Progenitor cell of endocrine pancreas (in vitro differentiated cells): ENCODE results near the gene WFIKKN2. TPM values are rescaled to one million over a fixed set of nuclear protein-coding genes. Genes with fewer than 3 reads are reported as not detected.

Experiments used
- DNase-seq: peaks from one replicate; pipeline ENCODE4 v3.0.0; 2021; ENCODE audit warnings: low spot score; ENCODE audit not compliant: unreplicated experiment
- H3K27ac Mint-ChIP-seq: 2 replicates; pipeline ENCODE4 v1.8.0; 2021; ENCODE audit warnings: mild to moderate bottlenecking, moderate library complexity, mixed read lengths
- H3K27me3 Mint-ChIP-seq: 2 replicates; pipeline ENCODE4 v1.8.0; 2021; ENCODE audit warnings: mixed read lengths
- H3K36me3 Mint-ChIP-seq: 2 replicates; pipeline ENCODE4 v1.8.0; 2022; ENCODE audit warnings: mixed read lengths; ENCODE audit not compliant: insufficient read depth
- H3K4me1 Mint-ChIP-seq: 2 replicates; pipeline ENCODE4 v1.8.0; 2021; ENCODE audit warnings: low read depth, mixed read lengths
- H3K4me3 Mint-ChIP-seq: 2 replicates; pipeline ENCODE4 v1.8.0; 2021; ENCODE audit warnings: low read depth, mild to moderate bottlenecking, moderate library complexity, mixed read lengths
- H3K9me3 Mint-ChIP-seq: 2 replicates; pipeline ENCODE4 v1.8.0; 2021; ENCODE audit warnings: low read depth, mixed read lengths
- CTCF ChIP-seq: fragments of 200-600 bp; sonication (generic); IDR thresholded peaks from one replicate; pipeline ENCODE4 v1.5.0; 2021; ENCODE audit warnings: antibody characterized with exemption, mild to moderate bottlenecking; ENCODE audit not compliant: unreplicated experiment
- total RNA-seq: library from RNA; stranded (reverse); gene quantifications from 2 replicates; pipeline ENCODE4 v1.2.1, GENCODE V29; 2021

Gene WFIKKN2
- total RNA-seq, 1 donor from 2014 or later = not detected

DNA sequence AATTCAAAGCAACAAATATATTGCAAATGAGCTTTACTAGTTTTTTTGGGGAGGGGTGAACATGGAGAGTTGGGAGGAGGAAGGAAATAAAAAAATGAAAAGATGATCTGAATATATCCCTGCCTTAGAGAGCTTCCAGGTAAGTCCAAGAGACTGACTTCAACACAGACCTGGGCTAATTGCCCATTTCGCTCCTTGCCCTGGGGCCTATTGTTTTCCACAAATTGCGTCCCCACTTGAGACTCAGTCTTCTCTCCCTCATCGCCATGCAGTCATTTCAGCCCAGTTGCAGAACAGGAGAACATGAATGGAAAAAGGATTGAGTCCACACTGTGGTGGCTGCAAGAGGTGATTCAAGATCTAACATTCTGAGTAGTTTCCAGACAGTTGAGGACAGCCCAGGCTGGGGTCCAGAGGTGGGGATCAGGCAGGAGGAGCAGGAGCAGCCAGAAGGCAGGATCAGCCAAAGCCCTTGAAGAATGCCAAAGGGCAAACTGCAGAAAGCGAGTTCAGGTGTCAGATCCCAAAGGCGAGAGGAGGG, 52.4 kb downstream of the WFIKKN2 start:
- no peak for TF ChIP-seq CTCF
- no peaks in the 10 kb centered on the region for H3K36me3 Mint-ChIP-seq
- H3K27ac Mint-ChIP-seq = peak overlapping the region; percentile 33
- no peak overlapping the region for H3K4me3 Mint-ChIP-seq
- no peaks in the 10 kb centered on the region for H3K9me3 Mint-ChIP-seq
- DNase-seq = no peak
- no peaks in the 10 kb centered on the region for H3K27me3 Mint-ChIP-seq
- H3K4me1 Mint-ChIP-seq = peaks cover 37% of the 10 kb centered on the region

GRCh38 chr17:50889528-50890118, 54.2 kb downstream of the WFIKKN2 start:
- no peak overlapping the region for H3K4me3 Mint-ChIP-seq
- H3K27me3 Mint-ChIP-seq = no peaks in the 10 kb centered on the region
- no peak for TF ChIP-seq CTCF
- peak overlapping the region; percentile 84 for H3K27ac Mint-ChIP-seq
- H3K36me3 Mint-ChIP-seq = no peaks in the 10 kb centered on the region
- DNase-seq = no peak
- H3K9me3 Mint-ChIP-seq = no peaks in the 10 kb centered on the region
- peaks cover 38% of the 10 kb centered on the region for H3K4me1 Mint-ChIP-seq

DNA sequence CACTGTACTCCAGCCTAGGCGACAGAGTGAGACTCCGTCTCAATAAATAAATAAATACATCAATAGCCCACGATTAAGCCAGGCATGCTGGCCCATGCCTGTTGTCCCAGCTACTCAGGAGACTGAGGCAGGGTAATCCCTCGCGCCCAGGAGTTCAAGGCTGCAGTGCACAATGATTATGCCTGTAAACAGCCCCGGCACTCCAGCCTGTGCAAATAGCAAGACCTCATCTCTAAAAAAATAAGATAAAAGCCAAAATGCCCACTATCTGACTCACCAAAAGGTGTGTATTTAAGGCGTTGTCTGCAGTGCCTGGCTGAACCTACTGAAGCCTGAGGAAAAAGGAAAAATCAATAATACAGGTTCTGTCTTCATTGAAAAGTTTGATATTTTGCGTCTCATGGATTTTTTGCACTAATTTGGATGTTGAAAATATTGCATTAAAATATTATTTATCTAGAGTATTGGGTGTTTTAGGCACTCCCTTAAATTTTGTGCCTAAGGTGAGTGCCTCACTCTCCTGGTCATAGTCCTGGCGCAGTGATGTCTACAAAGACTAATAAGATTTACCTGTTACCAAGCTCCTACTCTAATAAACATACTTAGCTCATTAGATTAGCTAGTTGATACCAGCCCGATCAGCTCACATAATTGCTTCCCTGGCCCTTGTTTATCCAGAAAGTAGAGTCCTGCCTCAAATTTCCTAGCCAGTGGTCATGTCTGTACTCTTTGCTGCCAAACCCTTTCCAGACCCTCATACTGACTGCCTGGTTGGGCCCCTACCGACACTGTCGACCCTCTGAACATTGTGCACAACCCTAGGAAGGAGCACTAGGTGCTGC, 55.5 kb downstream of the WFIKKN2 start:
- peaks cover 38% of the 10 kb centered on the region for H3K4me1 Mint-ChIP-seq
- H3K36me3 Mint-ChIP-seq = no peaks in the 10 kb centered on the region
- no peak overlapping the region for H3K4me3 Mint-ChIP-seq
- no peak for TF ChIP-seq CTCF
- no peaks in the 10 kb centered on the region for H3K9me3 Mint-ChIP-seq
- no peak for DNase-seq
- H3K27me3 Mint-ChIP-seq = no peaks in the 10 kb centered on the region
- H3K27ac Mint-ChIP-seq = peak overlapping the region; percentile 84

DNA sequence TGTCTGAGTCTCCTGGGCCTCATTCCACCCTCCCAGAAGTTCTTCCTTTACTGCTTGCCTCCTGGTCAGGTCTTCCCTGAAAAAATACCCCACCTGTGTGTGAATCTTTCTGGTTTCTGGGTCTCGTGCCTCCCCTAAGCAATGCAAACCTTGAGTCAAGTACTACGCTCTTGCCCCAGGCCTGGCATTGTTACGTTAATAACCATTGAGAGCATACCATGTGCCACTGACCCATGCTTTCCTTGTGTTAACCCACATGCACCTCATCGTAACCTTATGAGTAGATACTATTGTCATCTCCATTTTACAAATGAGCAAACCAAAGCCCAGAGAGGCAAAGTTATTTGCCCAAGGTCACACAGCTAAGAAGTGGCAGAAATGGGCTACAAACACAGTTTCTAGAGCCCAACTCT, 56.2 kb downstream of the WFIKKN2 start:
- TF ChIP-seq CTCF = no peak
- H3K27me3 Mint-ChIP-seq = no peaks in the 10 kb centered on the region
- H3K4me1 Mint-ChIP-seq = peaks cover 36% of the 10 kb centered on the region
- DNase-seq = no peak
- H3K9me3 Mint-ChIP-seq = no peaks in the 10 kb centered on the region
- H3K27ac Mint-ChIP-seq = peak overlapping the region; percentile 84
- H3K36me3 Mint-ChIP-seq = no peaks in the 10 kb centered on the region
- no peak overlapping the region for H3K4me3 Mint-ChIP-seq

Other genes starting within 250 kb of the WFIKKN2 start
- 1.6 and 2.3 TPM in 2 replicates for gene ABCC3, start 200.7 kb upstream of the WFIKKN2 start, total RNA-seq
- 39.0 and 39.2 TPM in 2 replicates for gene ANKRD40, start 127.7 kb upstream of the WFIKKN2 start, total RNA-seq
- 168 and 184 TPM in 2 replicates for gene LUC7L3, start 116.0 kb upstream of the WFIKKN2 start, total RNA-seq
- gene ANKRD40CL, start 68.1 kb upstream of the WFIKKN2 start, total RNA-seq = not detected in 2 replicates
- 41.0 and 43.9 TPM in 2 replicates for gene TOB1, start 30.8 kb downstream of the WFIKKN2 start, total RNA-seq